NCI-H146 treated with DMSO at 0.1 percent for 48 hours (cell line): ENCODE data around the gene ASCC3.

Source experiments
- DNase-seq: peaks from one replicate; lab custom pipeline; 2025; ENCODE audit not compliant: unreplicated experiment; lab: John Stamatoyannopoulos, UW

Gene ASCC3

DNA sequence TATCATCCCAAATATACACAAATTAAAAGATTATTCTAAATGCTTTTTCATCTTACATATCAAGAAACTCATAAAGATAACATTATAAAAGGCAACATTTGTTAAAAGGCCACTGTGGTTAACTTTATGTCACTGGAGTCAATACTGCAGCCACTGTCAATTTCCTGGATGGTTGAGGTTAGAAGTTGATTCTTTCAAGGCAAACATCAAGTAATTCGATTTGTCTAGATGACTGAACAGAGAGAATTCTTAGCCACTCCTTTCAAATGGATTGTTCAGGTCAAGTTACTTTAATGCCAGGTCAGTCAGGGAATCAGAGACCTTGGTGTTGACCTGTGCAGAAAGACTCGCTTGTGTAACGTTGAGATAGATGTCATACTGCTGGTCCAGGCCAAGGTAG is 372.0 kb downstream of the ASCC3 start:
- no peak for DNase-seq

GRCh38 chr6:100506651-100507050 is 374.5 kb downstream of the ASCC3 start:
- DNase-seq: no peak

DNA sequence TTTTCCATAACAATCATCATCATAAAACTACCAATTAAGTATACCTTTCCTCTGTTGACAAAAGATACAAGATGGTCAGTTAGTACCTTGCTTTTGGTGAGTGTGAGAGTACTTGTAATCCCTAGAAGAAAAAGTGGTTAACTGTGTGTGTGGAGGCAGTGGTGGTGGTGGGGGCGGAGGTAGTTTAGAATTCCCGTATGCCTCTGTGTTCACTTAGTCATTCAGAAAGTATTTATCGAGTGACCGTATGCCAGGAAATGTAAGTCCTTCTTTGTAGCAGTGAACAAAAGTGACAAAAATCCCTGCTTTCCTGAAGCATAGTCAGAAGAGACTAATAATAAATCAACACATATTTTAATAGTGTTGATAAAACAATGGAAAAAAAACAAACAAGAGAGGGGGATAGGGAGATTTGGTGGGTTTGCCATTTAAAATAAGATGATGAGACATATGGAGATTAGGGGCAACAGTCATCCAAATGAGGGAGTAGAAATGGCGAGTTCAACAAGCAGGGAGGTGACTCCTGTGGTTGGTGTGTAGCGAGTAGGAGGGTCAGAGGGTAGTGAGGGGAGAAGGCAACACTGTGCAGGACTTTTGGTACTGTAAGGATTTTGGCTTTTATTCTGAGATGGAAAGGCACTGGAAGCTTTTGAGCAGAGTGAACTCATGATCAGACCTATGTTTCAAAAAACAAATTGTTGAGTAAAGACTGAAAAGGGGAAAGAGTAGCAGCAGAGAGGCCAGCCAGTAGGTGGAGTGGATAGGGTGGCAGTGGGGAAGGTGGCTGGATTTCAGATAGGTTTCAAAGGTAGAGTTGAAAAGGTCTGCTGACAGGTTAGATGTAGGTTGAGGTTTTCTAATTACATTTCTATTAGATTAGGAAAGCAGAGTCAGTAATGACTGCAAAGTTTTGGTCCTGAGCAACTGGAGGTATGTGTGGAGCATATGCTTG is 376.1 kb downstream of the ASCC3 start:
- DNase-seq: no peak

- DNase-seq: no peak
Measured at GRCh38 chr6:100503043-100503705, 378.0 kb downstream of the ASCC3 start.

GRCh38 chr6:100493206-100493888 is 387.8 kb downstream of the ASCC3 start:
- DNase-seq: no peak

GRCh38 chr6:100491952-100492670 is 389.0 kb downstream of the ASCC3 start:
- peak; percentile 82 for DNase-seq

GRCh38 chr6:100490065-100490464 is 391.1 kb downstream of the ASCC3 start:
- DNase-seq: no peak

- no peak for DNase-seq
Measured at GRCh38 chr6:100488244-100488643, 392.9 kb downstream of the ASCC3 start.

- DNase-seq: no peak
Measured at GRCh38 chr6:100487638-100488037, 393.5 kb downstream of the ASCC3 start.

DNA sequence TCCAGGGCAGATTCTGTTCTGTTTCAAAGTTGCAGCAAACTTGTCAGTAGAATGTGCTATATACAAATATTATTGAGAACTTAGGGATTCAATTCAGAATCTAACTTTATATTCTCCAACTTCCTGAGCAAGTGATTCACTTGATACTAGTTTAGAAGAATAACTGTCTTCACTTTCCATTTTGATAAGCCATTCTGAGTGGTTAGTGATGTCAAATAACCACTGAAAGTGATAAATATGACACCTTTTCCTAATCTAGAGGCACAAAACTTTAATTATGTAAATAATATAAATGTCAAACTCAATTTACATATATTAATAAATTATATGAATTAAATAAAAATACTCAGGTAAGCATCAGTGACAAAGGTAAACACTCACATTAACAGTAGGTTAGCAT is 395.9 kb downstream of the ASCC3 start:
- DNase-seq: no peak

DNA sequence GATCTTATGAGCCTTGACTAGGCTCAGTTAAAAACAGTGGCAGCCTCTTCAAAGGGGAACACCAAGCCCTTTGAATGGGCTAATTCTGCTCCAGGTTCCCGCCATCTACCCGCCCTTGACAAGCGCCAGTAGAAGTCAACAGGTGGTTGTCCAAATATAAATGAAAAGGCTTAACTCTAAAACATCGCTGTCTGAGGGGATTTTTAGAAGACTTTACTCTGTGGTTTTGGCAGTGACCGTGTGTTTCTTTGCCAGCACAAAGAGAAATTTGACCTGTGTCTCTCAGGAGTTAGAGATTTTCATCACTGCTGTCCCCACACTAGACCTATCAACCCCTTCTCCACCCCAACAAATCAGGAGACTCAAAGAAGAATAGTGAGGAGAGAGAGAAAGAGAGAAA is 396.7 kb downstream of the ASCC3 start:
- no peak for DNase-seq

GRCh38 chr6:100482698-100483097 is 398.4 kb downstream of the ASCC3 start:
- DNase-seq: peak; percentile 17

- peak; percentile 40 for DNase-seq
Measured at GRCh38 chr6:100479179-100480035, 401.7 kb downstream of the ASCC3 start.

DNA sequence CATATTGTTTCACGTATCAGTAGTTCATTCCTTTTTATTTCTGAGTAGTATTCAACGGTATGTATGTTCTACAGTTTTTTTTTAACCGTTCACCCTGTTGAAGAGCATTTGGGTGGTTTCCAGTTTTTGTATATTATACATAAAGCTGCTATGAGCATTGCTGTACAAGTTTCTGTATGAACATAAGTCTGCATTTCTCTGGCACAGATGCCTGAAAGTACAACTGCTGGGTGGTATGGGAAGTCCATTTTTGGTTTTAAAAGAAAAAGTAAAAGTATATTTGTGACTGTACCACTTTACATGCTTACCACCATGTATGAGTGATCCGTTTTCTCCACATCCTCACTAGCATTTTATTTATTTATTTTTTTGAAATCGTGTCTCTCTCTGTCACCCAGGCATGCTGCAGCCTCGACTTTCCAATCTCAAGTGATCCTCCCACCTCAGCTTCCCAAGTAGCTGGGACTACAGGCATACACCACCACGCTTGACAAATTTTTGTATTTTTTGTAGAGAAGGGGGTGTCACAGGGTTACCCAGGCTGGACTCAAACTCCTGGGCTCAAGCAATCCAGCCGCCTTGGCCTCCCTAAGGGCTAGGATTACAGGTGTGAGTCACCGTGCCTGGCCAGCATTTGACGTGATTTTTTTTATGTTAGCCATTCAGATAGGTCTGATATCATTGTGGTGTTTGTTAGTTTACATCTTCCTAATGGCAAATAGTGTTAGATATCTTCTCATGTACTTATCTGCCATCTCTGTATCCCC is 405.4 kb downstream of the ASCC3 start:
- DNase-seq: no peak

DNA sequence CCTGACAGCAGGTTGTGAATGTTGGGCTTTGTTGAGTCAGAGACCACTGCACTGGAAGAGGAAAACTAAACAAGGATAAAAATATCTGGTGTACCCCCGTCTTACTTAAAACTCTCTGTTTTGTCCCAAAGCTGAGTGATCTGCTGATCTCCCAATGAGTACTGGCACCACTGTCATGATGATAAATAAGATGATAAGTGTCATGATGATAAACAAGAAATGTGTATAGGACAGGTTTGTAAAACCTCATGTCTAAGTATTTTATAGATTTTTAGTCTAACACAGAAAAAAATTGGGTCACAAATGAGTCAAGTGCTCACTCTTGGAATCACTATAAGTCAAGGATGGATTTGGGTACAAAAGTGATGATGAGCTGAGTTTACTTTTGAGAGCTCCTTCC is 407.9 kb downstream of the ASCC3 start:
- DNase-seq: no peak

- peak; percentile 22 for DNase-seq
Measured at GRCh38 chr6:100472674-100473073, 408.5 kb downstream of the ASCC3 start.

DNA sequence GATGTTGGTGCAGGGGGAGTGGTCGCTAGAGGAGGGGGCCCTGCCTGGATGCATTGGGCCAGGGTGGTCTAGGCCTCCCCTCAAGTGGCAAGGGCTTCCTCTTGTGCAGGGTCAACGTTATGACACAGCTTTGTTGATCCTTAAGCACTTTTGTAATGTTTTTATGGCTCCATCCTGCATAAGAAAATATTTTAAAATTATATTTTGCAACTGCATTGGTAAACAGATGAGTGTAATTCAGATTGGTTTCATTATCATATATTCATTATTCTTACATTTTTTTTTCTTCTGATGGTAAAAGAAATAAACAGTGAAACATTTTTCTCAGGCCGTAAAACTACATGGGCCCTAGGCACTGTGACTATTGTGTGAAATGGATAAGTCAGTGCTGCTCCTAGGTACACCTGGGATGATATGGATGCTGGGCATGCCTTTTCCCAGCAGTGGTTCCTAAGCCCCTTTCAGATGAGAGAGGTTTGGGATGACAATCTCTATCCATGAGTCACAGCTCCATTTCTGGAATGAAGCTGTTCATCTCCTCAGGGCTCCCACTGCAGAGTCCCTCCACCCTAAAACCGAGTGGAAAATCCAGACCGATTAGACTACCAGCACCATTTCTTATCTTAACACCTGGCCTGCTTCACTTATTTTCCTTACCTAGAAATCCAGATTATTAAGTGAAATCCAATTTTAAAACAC is 410.6 kb downstream of the ASCC3 start:
- DNase-seq: no peak

- no peak for DNase-seq
Measured at GRCh38 chr6:100469101-100469859, 411.8 kb downstream of the ASCC3 start.
